Sigmoid colon (tissue), 7 donors: ENCODE data around the gene ING3. TPM values are rescaled to one million over a fixed set of nuclear protein-coding genes. Genes with fewer than 3 reads are reported as not detected.

Experiments
- DNase-seq: peaks from one replicate; pipeline ENCODE4 v3.0.0-alpha.2; 2019
- H3K27ac ChIP-seq, 4 donors: fragments of 200-600 bp; sonication (generic); one replicate each; pipeline ENCODE4 v1.5.1; 2016 to 2019; ENCODE audit warnings: mild to moderate bottlenecking in 1 of 4
- H3K27me3 ChIP-seq, 3 donors: fragments of 200-600 bp; sonication (generic); one replicate each; pipeline ENCODE4 v1.5.1; 2019; ENCODE audit warnings: mild to moderate bottlenecking in 1 of 3
- H3K36me3 ChIP-seq, 4 donors: fragments of 200-600 bp; sonication (generic); one replicate each; pipeline ENCODE4 v1.5.1; 2016 to 2019
- H3K4me1 ChIP-seq, 4 donors: fragments of 200-600 bp; sonication (generic); one replicate each; pipeline ENCODE4 v1.5.1; 2017 to 2019
- H3K4me3 ChIP-seq, 4 donors: fragments of 200-600 bp; sonication (generic); one replicate each; pipeline ENCODE4 v1.5.1; 2017 to 2019; ENCODE audit warnings: mild to moderate bottlenecking in 2 of 4, moderate library complexity in 1 of 4
- H3K9me3 ChIP-seq, 4 donors: fragments of 200-600 bp in 3 of 4; sonication (generic) in 3 of 4; one replicate each; pipeline versions ENCODE4 v1.5.1 to v1.6.1; 2013 to 2019
- CTCF ChIP-seq, 4 experiments: fragments of 450-650 bp in 3 of 4; fragments of 200-600 bp in 1 of 4; IDR thresholded peaks; one replicate each; pipeline ENCODE4 v1.5.1; 2016 to 2019; ENCODE audit warnings: antibody characterized with exemption in 4 of 4, mild to moderate bottlenecking in 3 of 4, moderate library complexity in 2 of 4
- EP300 ChIP-seq, 4 donors: sonication (generic); formaldehyde crosslinking; IDR thresholded peaks; one replicate each; pipeline ENCODE4 v1.6.1; 2017; ENCODE audit warnings: antibody characterized with exemption in 4 of 4
- POLR2A ChIP-seq, 2 donors: fragments of 450-650 bp; IDR thresholded peaks; one replicate each; pipeline ENCODE4 v1.6.1; 2016; ENCODE audit warnings: antibody characterized with exemption in 2 of 2, mild to moderate bottlenecking in 2 of 2, moderate library complexity in 2 of 2
- POLR2AphosphoS5 ChIP-seq, 4 donors: sonication (generic); formaldehyde crosslinking; IDR thresholded peaks; one replicate each; pipeline ENCODE4 v1.6.1; 2017; ENCODE audit warnings: antibody characterized with exemption in 4 of 4
- WGBS, 2 donors: extraction: QIAGEN DNeasy Blood & Tissue Kit; methylation state at CpG; one replicate each; pipeline ENCODE4 v1.1.7; 2013; 5-methylcytosine and 5-hydroxymethylcytosine counted together
- intact Hi-C: fragments of 100-400 bp; cut with DNase I; formaldehyde crosslinking; loops from one replicate; pipeline ENCODE4 v1.15.1; 2023
- polyA plus RNA-seq, 3 donors: library from polyadenylated mRNA; stranded (reverse); fragments of 200-250 nt; gene quantifications; one replicate each; pipeline ENCODE4 v1.2.3, GENCODE V29; 2013
- total RNA-seq, 4 donors: library from RNA; depleted of rRNA; stranded (reverse); fragments of >200 nt; gene quantifications; one replicate each; pipeline ENCODE4 v1.1.0, GENCODE V29; 2016
- donor health status: healthy with polysubstance abuse.
- donor health status: Bipolar disorder and iron deficiency.
- donor health status: healthy.

Gene ING3
- total and polyA plus RNA-seq, 7 donors = 9.6 to 33.1 (median 16.6) TPM

- Histone ChIP-seq H3K4me1 (peaks cover 0 to 46% (median 42%) of the 10 kb centered on the region in 4 donors), H3K9me3 (no peaks in the 10 kb centered on the region), H3K27me3 (no peaks in the 10 kb centered on the region), H3K36me3 (no peaks in the 10 kb centered on the region), H3K27ac (peak overlapping the region in 3 of 4 donors; percentile 33 to 95 (median 50)), H3K4me3 (no peak overlapping the region)
- 75 to 85% methylated on average over 6 of the region's 6 CpGs for WGBS, 2 donors
- TF ChIP-seq CTCF (IDR thresholded peaks at IDR 0.05) (no peak), POLR2AphosphoS5 (IDR thresholded peaks at IDR 0.05) (no peak), POLR2A (IDR thresholded peaks at IDR 0.05) (no peak), EP300 (IDR thresholded peaks at IDR 0.05) (no peak)
- no peak for DNase-seq
- intact Hi-C loops = no loop called here
Measured at GRCh38 chr7:121006711-121007315, 56.2 kb downstream of the ING3 start.

- Histone ChIP-seq H3K27me3 (no peaks in the 10 kb centered on the region), H3K27ac (no peak overlapping the region), H3K9me3 (no peaks in the 10 kb centered on the region), H3K36me3 (no peaks in the 10 kb centered on the region), H3K4me1 (peaks cover 0 to 46% (median 30%) of the 10 kb centered on the region in 4 donors), H3K4me3 (no peak overlapping the region)
- no peak for DNase-seq
- intact Hi-C loops = no loop called here
- TF ChIP-seq EP300 (IDR thresholded peaks at IDR 0.05) (no peak), POLR2AphosphoS5 (IDR thresholded peaks at IDR 0.05) (no peak), CTCF (IDR thresholded peaks at IDR 0.05) (no peak), POLR2A (IDR thresholded peaks at IDR 0.05) (no peak)
- WGBS, 2 donors = 71 to 73% methylated on average over 2 of the region's 2 CpGs
Measured at GRCh38 chr7:121008816-121009215, 58.2 kb downstream of the ING3 start.

- WGBS, 2 donors = 89% methylated on average over 1 of the region's 1 CpG
- Histone ChIP-seq H3K9me3 (no peaks in the 10 kb centered on the region), H3K27ac (no peak overlapping the region), H3K4me1 (peaks cover 0 to 48% (median 34%) of the 10 kb centered on the region in 4 donors), H3K36me3 (no peaks in the 10 kb centered on the region), H3K4me3 (no peak overlapping the region), H3K27me3 (no peaks in the 10 kb centered on the region)
- TF ChIP-seq POLR2AphosphoS5 (IDR thresholded peaks at IDR 0.05) = no peak
- no peak for TF ChIP-seq CTCF (IDR thresholded peaks at IDR 0.05)
- TF ChIP-seq EP300 (IDR thresholded peaks at IDR 0.05) = no peak
- no peak for TF ChIP-seq POLR2A (IDR thresholded peaks at IDR 0.05)
- intact Hi-C loops = no loop called here
- DNase-seq = no peak
Measured at GRCh38 chr7:121011401-121011800, 60.8 kb downstream of the ING3 start.

GRCh38 chr7:121012170-121012874 lies 61.7 kb downstream of the ING3 start:
- Histone ChIP-seq H3K36me3 (no peaks in the 10 kb centered on the region), H3K4me3 (no peak overlapping the region), H3K27me3 (no peaks in the 10 kb centered on the region), H3K9me3 (no peaks in the 10 kb centered on the region), H3K27ac (peak overlapping the region in 1 of 4 donors; percentile 25), H3K4me1 (peaks cover 0 to 50% (median 32%) of the 10 kb centered on the region in 4 donors)
- peak in 1 of 4 donors; percentile 24 for TF ChIP-seq POLR2AphosphoS5 (IDR thresholded peaks at IDR 0.05)
- no peak for TF ChIP-seq POLR2A (IDR thresholded peaks at IDR 0.05)
- TF ChIP-seq CTCF (IDR thresholded peaks at IDR 0.05) = no peak
- no peak for TF ChIP-seq EP300 (IDR thresholded peaks at IDR 0.05)
- WGBS, 2 donors = 90 to 92% methylated on average over 6 of the region's 6 CpGs
- DNase-seq = no peak
- intact Hi-C loops = no loop called here
